ENCODE data around the gene SSTR3. TPM values are rescaled to one million over a fixed set of nuclear protein-coding genes. Genes with fewer than 3 reads are reported as not detected.

Gene SSTR3
- total and polyA plus RNA-seq, 2 experiments from 2014 or later: 0.06 TPM; not detected in 1

DNA sequence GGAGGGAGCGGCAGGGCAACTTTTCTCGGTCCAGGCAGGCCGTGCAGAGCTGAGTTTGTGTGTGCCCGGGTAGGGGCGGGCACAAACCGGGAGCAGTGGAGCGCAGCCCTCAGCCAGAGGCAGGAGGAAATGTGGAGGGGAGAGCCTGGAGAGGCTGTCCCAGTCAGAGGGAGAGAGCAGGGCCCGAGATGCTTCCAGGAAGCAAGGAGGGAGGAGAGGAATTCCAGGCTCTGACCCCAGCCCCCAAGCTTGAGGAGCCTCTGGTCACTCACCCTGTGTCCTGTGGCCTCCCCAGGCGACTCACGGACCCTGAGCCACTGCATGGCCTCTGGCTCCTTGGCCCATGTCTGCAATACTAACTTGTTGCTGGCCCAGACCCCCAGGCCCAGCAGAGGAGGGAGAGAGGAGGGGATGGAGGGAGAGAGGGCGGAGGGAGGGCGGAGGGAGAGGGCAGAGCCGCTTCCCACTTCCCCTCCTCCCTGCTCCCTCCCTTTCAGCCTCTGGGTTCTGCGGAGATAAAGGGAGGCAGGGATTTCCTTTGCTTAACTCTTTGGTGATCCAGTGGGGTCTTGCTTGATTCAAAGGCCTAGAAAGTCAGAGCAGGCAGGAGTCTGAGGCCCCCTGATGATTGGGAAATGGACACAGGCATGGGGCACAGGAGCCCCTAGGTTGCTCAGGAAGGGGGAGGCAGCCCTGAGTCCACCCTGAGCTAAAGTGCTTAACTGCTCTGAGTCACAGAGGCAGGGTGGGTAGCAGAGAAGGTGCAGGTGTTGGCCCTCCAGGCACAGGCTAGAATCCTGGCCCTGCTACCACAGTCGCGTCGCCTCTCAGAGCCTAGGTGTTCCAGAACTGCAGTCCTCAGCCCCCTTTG lies 24.2 kb downstream of the SSTR3 start, which contains the start of gene C1QTNF6:
Gene C1QTNF6, minus strand, starts transcription at position 357 of the 871 bp plus-strand sequence. Its CDS starts 34 bp downstream, at position 323.
- TF ChIP-seq, protein P1, sequence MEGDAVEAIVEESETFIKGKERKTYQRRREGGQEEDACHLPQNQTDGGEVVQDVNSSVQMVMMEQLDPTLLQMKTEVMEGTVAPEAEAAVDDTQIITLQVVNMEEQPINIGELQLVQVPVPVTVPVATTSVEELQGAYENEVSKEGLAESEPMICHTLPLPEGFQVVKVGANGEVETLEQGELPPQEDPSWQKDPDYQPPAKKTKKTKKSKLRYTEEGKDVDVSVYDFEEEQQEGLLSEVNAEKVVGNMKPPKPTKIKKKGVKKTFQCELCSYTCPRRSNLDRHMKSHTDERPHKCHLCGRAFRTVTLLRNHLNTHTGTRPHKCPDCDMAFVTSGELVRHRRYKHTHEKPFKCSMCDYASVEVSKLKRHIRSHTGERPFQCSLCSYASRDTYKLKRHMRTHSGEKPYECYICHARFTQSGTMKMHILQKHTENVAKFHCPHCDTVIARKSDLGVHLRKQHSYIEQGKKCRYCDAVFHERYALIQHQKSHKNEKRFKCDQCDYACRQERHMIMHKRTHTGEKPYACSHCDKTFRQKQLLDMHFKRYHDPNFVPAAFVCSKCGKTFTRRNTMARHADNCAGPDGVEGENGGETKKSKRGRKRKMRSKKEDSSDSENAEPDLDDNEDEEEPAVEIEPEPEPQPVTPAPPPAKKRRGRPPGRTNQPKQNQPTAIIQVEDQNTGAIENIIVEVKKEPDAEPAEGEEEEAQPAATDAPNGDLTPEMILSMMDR (IDR thresholded peaks at IDR 0.05; ENCODE audit: low read depth, low read length): no peak
- peak within 1 kb of the TSS; percentile 7 for H3K4me3 ChIP-seq
- no peaks in the 10 kb centered on the region for H3K36me3 ChIP-seq
- no peaks in the 10 kb centered on the region for H3K9me3 ChIP-seq (ENCODE audit: low read depth)
- peak; percentile 72 to 87 for DNase-seq (ENCODE audit: low read depth in 1 of 2, low spot score in 1 of 2)
- H3K27me3 ChIP-seq: no peaks in the 10 kb centered on the region
- peak within 1 kb of the TSS; percentile 87 for H3K27ac ChIP-seq
- H3K4me1 ChIP-seq (ENCODE audit: low read depth): peaks cover 35% of the 10 kb centered on the region

DNA sequence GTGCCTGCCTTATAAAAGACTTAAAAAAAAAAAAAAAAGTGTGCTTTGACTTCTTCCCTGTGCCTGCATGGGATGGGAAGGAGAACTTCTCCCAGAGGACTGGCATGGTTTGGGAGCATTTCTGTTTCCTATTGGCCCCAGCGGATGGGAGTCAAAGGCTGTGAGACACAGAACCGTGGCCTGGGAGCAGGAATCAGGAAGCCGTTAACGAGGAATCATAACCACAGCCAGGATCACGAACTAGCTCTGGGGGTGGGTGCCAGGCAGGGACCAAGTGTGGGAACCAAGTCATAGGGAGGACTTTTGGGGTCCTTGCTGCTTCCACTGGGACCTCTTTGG lies 24.8 kb downstream of the SSTR3 start:
- H3K9me3 ChIP-seq (ENCODE audit: low read depth): no peaks in the 10 kb centered on the region
- peak; percentile 23 to 53 for DNase-seq (ENCODE audit: low read depth in 1 of 2, low spot score in 1 of 2)
- TF ChIP-seq, protein P1 (IDR thresholded peaks at IDR 0.05; ENCODE audit: low read depth, low read length): no peak
- H3K4me3 ChIP-seq: peak overlapping the region; percentile 7
- H3K27ac ChIP-seq: peak overlapping the region; percentile 87
- no peaks in the 10 kb centered on the region for H3K36me3 ChIP-seq
- H3K27me3 ChIP-seq: no peaks in the 10 kb centered on the region
- H3K4me1 ChIP-seq (ENCODE audit: low read depth): peaks cover 35% of the 10 kb centered on the region

DNA sequence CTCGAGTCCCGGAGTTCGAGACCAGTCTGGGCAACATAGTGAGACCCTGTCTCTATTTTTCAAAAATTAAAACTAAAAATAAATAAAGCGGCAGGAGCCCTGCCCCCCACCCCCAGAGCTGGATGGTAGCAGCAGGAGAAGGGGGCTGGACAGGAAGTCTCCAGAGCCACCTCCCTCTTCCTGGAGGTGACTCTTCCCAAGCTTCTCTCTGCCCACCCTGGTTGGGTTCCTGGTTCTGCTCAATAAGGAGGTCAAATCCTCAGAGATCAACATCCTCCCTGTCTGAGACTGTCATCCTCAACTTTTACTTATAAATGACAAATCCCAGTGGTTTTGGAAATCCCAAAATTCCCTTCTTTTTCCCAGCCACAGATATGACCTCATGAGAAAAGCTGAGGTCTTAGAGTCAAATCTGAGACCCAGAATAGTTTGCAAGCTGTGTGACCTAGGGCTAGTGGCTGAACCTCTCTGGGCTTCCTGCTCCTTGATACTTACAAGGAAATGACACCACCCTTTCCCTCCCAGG lies 25.2 kb downstream of the SSTR3 start:
- H3K27ac ChIP-seq: peak overlapping the region; percentile 87

DNA sequence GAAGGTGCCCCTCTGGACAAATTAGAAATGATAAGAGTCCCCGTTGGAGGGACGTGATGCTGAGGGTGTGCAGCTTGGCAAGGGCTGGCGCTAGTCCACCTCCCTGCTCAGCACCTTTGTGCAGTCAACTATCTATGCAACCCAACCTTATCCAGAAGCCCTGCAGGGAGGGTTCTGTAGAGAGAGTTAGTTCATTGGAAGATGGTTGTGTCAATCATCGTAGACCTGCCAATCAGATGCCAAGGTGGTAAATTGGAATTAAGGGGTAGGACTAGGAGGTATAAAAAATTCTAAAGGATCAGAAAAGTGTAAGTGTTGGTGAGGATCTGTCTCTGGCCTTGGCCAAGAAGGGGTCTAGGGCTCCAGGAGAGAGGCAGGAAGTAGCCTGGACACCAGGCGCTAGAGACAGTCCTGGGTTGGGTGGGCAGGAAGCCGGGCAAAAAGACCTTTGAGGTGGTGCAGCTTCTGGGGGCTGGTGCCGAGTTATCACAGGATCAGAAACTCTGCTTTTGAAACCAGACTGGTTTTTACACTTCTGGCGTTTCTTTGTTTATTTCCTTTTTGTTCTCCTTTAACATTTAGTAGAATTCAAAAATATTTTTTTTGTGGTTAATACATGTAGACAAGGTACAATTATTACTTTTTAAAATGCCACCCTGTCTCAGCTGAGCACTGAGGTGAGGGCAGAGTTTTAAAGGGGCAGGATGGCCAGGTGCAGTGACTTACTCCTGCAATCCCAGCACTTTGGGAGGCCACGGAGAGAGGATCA lies 25.9 kb downstream of the SSTR3 start:
- no peaks in the 10 kb centered on the region for H3K9me3 ChIP-seq (ENCODE audit: low read depth)
- no peak overlapping the region for H3K4me3 ChIP-seq
- peak overlapping the region; percentile 87 for H3K27ac ChIP-seq
- TF ChIP-seq, protein P1 (IDR thresholded peaks at IDR 0.05; ENCODE audit: low read depth, low read length): no peak
- no peaks in the 10 kb centered on the region for H3K27me3 ChIP-seq
- no peaks in the 10 kb centered on the region for H3K36me3 ChIP-seq
- peak; percentile 69 to 92 for DNase-seq (ENCODE audit: low read depth in 1 of 2, low spot score in 1 of 2)
- peaks cover 35% of the 10 kb centered on the region for H3K4me1 ChIP-seq (ENCODE audit: low read depth)

More for the DNA sequence above, 25.2 kb downstream of the SSTR3 start:
- Histone ChIP-seq H3K36me3 (no peaks in the 10 kb centered on the region), H3K27me3 (no peaks in the 10 kb centered on the region), H3K9me3 (ENCODE audit: low read depth) (no peaks in the 10 kb centered on the region), H3K4me1 (ENCODE audit: low read depth) (peaks cover 35% of the 10 kb centered on the region), H3K4me3 (no peak overlapping the region)
- no peak for DNase-seq (ENCODE audit: low read depth in 1 of 2, low spot score in 1 of 2)
- TF ChIP-seq, protein P1 (IDR thresholded peaks at IDR 0.05; ENCODE audit: low read depth, low read length): no peak

DNA sequence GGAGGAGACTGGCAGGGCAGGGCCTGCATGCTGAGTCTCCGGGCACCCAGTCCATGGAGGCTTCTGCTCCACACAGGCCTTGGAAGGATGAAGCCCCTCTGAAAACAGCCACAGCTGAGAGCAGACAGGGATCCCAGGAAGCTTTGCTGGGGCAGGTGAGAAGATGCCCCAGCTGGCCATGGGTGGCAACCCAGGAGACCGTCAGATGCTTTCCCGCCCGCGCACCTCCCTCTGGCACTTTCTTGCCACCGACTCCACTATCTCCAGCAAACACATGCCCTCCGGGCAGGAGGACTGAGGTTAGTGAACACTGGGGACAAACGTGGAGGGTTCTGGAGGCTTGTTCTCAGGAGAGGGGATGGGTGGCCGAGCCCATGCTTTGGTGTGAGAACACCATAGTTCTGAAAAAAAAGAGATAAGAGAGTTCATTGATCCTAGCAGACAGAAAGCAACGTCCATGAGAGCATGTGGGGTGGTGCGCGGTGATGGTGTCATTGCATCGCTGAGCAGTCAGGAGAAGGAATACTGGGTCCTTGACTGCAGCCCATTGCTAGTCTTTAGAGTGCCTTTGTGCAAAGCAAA lies 26.5 kb downstream of the SSTR3 start:
- Histone ChIP-seq H3K36me3 (no peaks in the 10 kb centered on the region), H3K9me3 (ENCODE audit: low read depth) (no peaks in the 10 kb centered on the region), H3K4me1 (ENCODE audit: low read depth) (peaks cover 34% of the 10 kb centered on the region), H3K4me3 (no peak overlapping the region), H3K27ac (no peak overlapping the region), H3K27me3 (no peaks in the 10 kb centered on the region)
- no peak for DNase-seq (ENCODE audit: low read depth in 1 of 2, low spot score in 1 of 2)
- TF ChIP-seq, protein P1 (IDR thresholded peaks at IDR 0.05; ENCODE audit: low read depth, low read length): no peak

All from cardiac muscle cell (in vitro differentiated cells and primary cell).